ENCODE data around the gene XYLT1.

The XYLT1 gene

DNA sequence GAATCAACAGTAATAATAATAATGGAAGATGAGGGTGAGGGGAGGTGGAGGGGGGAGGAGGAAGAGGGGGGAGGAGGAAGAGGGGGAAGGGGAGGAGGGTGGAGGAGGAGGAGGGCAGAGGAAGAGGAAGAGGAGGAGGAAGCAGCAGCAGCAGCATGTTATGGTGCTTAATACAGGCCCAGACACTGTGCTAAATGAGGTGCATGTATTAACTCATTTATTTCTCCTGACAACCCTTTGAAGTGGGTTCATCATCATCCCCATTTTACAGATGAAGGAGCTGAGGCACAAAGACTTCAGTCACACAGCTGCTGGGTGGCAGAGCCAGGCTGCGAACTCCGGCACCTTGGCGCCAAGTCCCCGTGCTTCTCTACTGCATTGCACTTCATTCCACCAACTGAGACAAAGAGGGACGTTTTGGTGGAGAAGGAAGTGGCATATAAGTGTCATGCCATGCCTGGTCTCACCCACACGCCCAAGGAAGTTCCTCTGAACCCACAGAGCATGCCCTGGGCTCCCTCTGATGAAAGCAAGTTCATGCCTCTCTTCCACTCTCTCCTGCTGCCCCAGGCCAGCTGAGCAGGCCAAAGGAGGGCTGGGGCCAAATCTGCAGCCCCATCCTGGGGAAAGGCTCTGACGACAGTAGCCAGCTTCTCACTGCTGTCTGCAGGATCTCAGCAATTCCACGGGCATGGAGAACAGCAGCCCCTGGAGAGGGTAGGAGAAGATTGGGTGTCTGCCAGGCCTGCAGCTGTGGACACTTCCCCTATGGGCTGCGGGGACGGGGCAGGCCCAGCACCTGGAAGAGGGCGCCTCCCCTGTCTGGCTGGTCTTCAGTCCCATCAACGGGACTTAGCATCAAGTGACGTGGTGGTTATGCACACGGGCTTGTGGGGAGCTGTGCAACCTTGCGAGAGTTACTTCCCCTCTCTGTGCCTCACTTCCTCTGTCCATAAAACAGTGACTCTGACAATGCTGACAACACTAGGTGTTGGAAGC lies 21.8 kb downstream of the XYLT1 start:
- no peaks in the 10 kb centered on the region for H3K36me3 ChIP-seq (ENCODE audit: insufficient read depth, low read length)
- no peak overlapping the region for H3K9ac ChIP-seq (ENCODE audit: insufficient read length)
- TF ChIP-seq POLR2AphosphoS5 (IDR thresholded peaks at IDR 0.05; ENCODE audit: borderline replicate concordance, low read depth, low read length) (no peak), EZH2 (IDR thresholded peaks at IDR 0.05) (no peak), FOXP2 (optimal IDR thresholded peaks at IDR 0.05; ENCODE audit: control extremely low read depth, extremely low read length, insufficient read depth) (no peak)
- no peak overlapping the region for H3K27ac ChIP-seq
- DNase-seq (ENCODE audit: low read depth, low spot score): no peak
- H3K9me3 ChIP-seq (ENCODE audit: low read depth, low read length): no peaks in the 10 kb centered on the region
- no peak overlapping the region for H3K4me3 ChIP-seq

DNA sequence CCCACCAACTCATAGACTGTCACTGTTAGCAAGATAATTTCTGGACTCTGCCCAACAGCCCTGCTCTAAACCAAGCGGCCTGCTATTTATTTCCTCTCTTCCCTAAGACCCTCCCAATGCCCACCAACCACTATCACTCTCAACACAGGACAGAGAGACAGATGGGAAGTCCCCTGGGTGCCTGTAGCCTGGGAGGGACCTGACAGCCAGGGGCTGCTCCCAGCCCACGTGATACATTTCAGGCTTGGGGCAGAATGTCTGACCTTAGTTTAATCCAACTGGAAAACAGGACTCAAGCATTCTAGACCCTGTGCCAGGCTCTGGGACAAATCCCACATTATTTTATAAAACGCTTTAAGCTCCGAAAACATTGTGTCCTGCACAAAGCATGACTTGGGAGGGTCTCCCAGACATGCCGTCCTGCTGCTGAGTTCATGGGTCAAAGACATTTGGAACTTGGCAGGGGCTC lies 23.6 kb downstream of the XYLT1 start:
- Histone ChIP-seq H3K9ac (ENCODE audit: insufficient read length) (no peak overlapping the region), H3K9me3 (ENCODE audit: low read depth, low read length) (no peaks in the 10 kb centered on the region), H3K27ac (no peak overlapping the region), H3K36me3 (ENCODE audit: insufficient read depth, low read length) (no peaks in the 10 kb centered on the region), H3K4me3 (no peak overlapping the region)
- no peak for TF ChIP-seq FOXP2 (optimal IDR thresholded peaks at IDR 0.05; ENCODE audit: control extremely low read depth, extremely low read length, insufficient read depth)
- TF ChIP-seq POLR2AphosphoS5 (IDR thresholded peaks at IDR 0.05; ENCODE audit: borderline replicate concordance, low read depth, low read length): no peak
- TF ChIP-seq EZH2 (IDR thresholded peaks at IDR 0.05): no peak
- DNase-seq (ENCODE audit: low read depth, low spot score): no peak

DNA sequence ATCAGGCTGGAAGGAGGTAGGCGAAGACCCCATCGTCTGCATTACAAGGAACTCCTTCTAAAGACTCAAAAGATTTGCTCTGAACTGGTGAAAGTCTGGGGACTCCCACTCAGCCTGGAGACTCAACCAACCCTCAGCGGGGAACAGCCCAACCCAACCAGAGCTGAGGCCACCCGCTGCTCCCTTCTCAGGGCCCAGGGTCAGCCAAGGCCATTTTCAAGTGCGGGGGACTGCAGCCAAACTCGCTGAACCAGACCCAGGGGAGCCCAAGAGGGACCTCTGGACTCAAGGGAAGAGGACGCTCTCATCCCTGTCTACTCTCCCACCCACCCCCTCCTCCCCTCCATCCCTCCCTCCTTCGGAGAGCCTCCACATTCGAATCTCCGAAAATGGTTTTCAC lies 24.1 kb downstream of the XYLT1 start:
- Histone ChIP-seq H3K4me3 (no peak overlapping the region), H3K36me3 (ENCODE audit: insufficient read depth, low read length) (no peaks in the 10 kb centered on the region), H3K9me3 (ENCODE audit: low read depth, low read length) (no peaks in the 10 kb centered on the region), H3K27ac (no peak overlapping the region), H3K9ac (ENCODE audit: insufficient read length) (no peak overlapping the region)
- no peak for DNase-seq (ENCODE audit: low read depth, low spot score)
- TF ChIP-seq EZH2 (IDR thresholded peaks at IDR 0.05) (no peak), POLR2AphosphoS5 (IDR thresholded peaks at IDR 0.05; ENCODE audit: borderline replicate concordance, low read depth, low read length) (no peak), FOXP2 (optimal IDR thresholded peaks at IDR 0.05; ENCODE audit: control extremely low read depth, extremely low read length, insufficient read depth) (no peak)

DNA sequence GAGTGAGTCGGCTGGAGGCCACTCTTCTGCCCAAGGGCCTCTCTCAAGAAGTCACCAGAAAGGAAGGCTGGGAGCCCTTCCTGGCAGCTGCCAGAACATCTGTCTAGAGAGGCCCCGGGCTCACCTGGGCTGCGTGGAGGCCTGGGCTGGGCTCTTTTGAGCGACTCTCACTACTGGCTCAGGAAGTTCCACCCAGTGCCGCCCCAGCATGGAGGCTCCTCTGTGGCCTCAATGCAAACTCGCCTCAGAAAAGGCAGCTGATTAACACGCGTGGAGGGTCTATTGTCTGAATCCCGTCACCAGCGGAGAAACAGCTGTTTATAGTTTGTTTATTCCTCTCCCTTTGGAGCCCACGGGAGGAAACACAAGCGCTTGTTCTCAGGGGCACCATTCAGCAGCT lies 25.3 kb downstream of the XYLT1 start:
- H3K4me3 ChIP-seq: no peak overlapping the region
- no peak for TF ChIP-seq POLR2AphosphoS5 (IDR thresholded peaks at IDR 0.05; ENCODE audit: borderline replicate concordance, low read depth, low read length)
- no peak for TF ChIP-seq FOXP2 (optimal IDR thresholded peaks at IDR 0.05; ENCODE audit: control extremely low read depth, extremely low read length, insufficient read depth)
- no peak for TF ChIP-seq EZH2 (IDR thresholded peaks at IDR 0.05)
- no peak overlapping the region for H3K9ac ChIP-seq (ENCODE audit: insufficient read length)
- H3K9me3 ChIP-seq (ENCODE audit: low read depth, low read length): no peaks in the 10 kb centered on the region
- H3K36me3 ChIP-seq (ENCODE audit: insufficient read depth, low read length): no peaks in the 10 kb centered on the region
- H3K27ac ChIP-seq: no peak overlapping the region
- DNase-seq (ENCODE audit: low read depth, low spot score): no peak

DNA sequence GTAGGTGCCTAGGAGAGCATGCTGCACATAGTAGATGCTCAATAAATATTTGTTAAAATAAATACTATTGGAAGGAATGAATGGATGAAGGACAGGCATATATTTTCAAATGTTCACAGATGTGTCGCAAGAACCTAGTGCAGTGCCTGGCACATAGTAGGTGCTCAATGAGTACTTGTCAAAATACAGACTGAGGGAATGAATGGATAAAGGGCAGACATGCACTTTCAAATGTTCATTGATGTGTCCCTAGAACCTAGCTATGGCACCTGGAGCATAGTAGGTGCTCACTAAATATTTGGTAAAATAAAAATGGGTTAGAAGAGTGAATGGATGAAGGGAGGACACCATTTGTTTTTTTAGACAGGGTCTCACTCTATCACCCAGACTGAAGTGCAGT lies 26.1 kb downstream of the XYLT1 start:
- TF ChIP-seq EZH2 (IDR thresholded peaks at IDR 0.05): no peak
- H3K27ac ChIP-seq: no peak overlapping the region

DNA sequence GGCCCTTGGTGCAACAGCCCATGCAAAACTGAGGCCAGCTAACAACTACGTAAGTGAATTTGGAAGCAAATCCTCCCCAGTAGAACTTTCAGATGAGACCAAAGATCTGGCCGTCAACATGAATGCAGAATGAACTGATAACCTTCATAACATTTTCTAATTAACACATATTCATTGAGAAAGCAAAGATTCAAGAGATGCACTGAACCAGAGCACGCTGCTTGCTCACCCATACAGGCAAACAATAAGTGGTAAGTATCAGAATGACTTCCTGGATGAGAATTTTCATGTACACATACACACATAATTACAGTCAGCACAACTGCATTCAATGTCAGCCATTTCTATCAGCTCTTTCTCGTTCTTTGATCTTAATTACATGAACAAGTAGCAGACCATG lies 30.6 kb downstream of the XYLT1 start:
- Histone ChIP-seq H3K9ac (ENCODE audit: insufficient read length) (no peak overlapping the region), H3K9me3 (ENCODE audit: low read depth, low read length) (no peaks in the 10 kb centered on the region), H3K36me3 (ENCODE audit: insufficient read depth, low read length) (no peaks in the 10 kb centered on the region), H3K27ac (no peak overlapping the region), H3K4me3 (no peak overlapping the region)
- no peak for DNase-seq (ENCODE audit: low read depth, low spot score)
- TF ChIP-seq FOXP2 (optimal IDR thresholded peaks at IDR 0.05; ENCODE audit: control extremely low read depth, extremely low read length, insufficient read depth): no peak

More for the DNA sequence above, 26.1 kb downstream of the XYLT1 start:
- Histone ChIP-seq H3K4me3 (no peak overlapping the region), H3K9me3 (ENCODE audit: low read depth, low read length) (no peaks in the 10 kb centered on the region), H3K9ac (ENCODE audit: insufficient read length) (no peak overlapping the region), H3K36me3 (ENCODE audit: insufficient read depth, low read length) (no peaks in the 10 kb centered on the region)
- no peak for DNase-seq (ENCODE audit: low read depth, low spot score)

DNA sequence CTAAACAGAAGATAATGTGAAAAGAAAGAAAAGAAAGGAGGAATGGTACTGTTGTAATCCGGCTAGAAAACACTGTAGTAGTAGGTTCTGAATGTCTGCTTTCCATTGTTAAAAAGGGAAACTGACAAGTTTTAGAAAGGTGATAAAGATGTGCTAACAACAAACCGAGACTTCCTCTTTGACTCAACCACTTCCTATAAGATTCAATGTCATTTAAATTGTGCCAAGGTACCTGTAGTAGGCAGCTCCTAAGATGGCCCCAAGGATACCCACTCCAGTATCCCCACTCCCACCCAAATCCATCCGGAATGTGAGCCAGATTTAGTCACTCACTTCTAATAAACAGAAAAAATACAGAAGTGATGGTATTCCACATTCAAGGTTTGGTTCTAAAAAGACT lies 31.2 kb downstream of the XYLT1 start:
- H3K27ac ChIP-seq: no peak overlapping the region
- no peak overlapping the region for H3K9ac ChIP-seq (ENCODE audit: insufficient read length)
- H3K36me3 ChIP-seq (ENCODE audit: insufficient read depth, low read length): no peaks in the 10 kb centered on the region
- TF ChIP-seq FOXP2 (optimal IDR thresholded peaks at IDR 0.05; ENCODE audit: control extremely low read depth, extremely low read length, insufficient read depth) (no peak), EZH2 (IDR thresholded peaks at IDR 0.05) (no peak), POLR2AphosphoS5 (IDR thresholded peaks at IDR 0.05; ENCODE audit: borderline replicate concordance, low read depth, low read length) (no peak)
- no peak for DNase-seq (ENCODE audit: low read depth, low spot score)
- H3K4me3 ChIP-seq: no peak overlapping the region
- no peaks in the 10 kb centered on the region for H3K9me3 ChIP-seq (ENCODE audit: low read depth, low read length)

DNA sequence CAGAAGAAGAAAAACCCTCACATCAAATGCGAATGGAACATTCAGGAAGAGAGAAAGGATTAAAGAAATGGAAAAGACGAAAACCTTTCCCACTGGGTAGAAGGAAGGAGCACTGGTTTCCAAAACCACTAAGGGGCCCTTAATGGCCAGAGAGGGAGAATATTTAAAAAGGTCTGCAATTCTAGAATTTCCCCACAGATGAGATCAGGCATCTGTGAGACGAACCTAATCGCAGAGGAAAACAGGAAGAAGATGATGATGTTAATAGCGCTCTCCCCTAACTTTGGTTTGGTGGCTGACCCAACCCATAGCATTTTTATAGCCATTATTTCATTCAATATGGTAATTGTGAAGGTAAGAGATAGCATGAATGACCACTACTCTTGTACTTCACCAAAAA lies 32.8 kb downstream of the XYLT1 start:
- DNase-seq (ENCODE audit: low read depth, low spot score): no peak
- H3K36me3 ChIP-seq (ENCODE audit: insufficient read depth, low read length): no peaks in the 10 kb centered on the region
- no peaks in the 10 kb centered on the region for H3K9me3 ChIP-seq (ENCODE audit: low read depth, low read length)

More for the DNA sequence above, 32.8 kb downstream of the XYLT1 start:
- TF ChIP-seq EZH2 (IDR thresholded peaks at IDR 0.05): no peak
- no peak for TF ChIP-seq POLR2AphosphoS5 (IDR thresholded peaks at IDR 0.05; ENCODE audit: borderline replicate concordance, low read depth, low read length)
- no peak for TF ChIP-seq FOXP2 (optimal IDR thresholded peaks at IDR 0.05; ENCODE audit: control extremely low read depth, extremely low read length, insufficient read depth)
- Histone ChIP-seq H3K4me3 (no peak overlapping the region), H3K27ac (no peak overlapping the region), H3K9ac (ENCODE audit: insufficient read length) (no peak overlapping the region)

All from SK-N-MC (cell line).